ENCODE results near the gene ADARB1. TPM values are rescaled to one million over a fixed set of nuclear protein-coding genes. Genes with fewer than 3 reads are reported as not detected.

ADARB1 gene
- total RNA-seq, 4 donors from 2014 or later = 6.8 to 32.2 (median 17.3) TPM

- WGBS, 2 donors (ENCODE audit: low coverage in 1 of 2) = 73 to 76% methylated on average over 5 to 11 of the region's 11 CpGs
- intact Hi-C loops (cut with DNase I; ENCODE audit: low total_unique reads) = no loop called here
- TF ChIP-seq CTCF (IDR thresholded peaks at IDR 0.05) (no peak), POLR2A (IDR thresholded peaks at IDR 0.05) (no peak), EP300 (IDR thresholded peaks at IDR 0.05; ENCODE audit: low read depth) (no peak), POLR2AphosphoS5 (IDR thresholded peaks at IDR 0.05) (no peak)
- Histone ChIP-seq H3K36me3 (no peaks in the 10 kb centered on the region), H3K4me1 (peaks cover 0 to 16% (median 0%) of the 10 kb centered on the region in 4 donors), H3K27ac (no peak overlapping the region), H3K27me3 (no peaks in the 10 kb centered on the region), H3K9me3 (no peaks in the 10 kb centered on the region), H3K4me3 (no peak overlapping the region)
- no peak for DNase-seq
- in situ Hi-C loops (cut with MboI; ENCODE audit: low pct_ligation_motif_present in 1 of 4, low pct_unique_long_range_greater_than_20kb in 1 of 4, low sequenced_read_pairs in 3 of 4) = loop anchor here in 1 of 4 donors (25.0 kb wide), 1 partner anchor 309 kb away; no protein-coding TSS in a partner anchor
Observed at GRCh38 chr21:45153358-45154318, 79.3 kb downstream of the ADARB1 start.

- no peaks in the 10 kb centered on the region for H3K27me3 ChIP-seq
- no peak overlapping the region for H3K4me3 ChIP-seq
- no peak for DNase-seq
- H3K36me3 ChIP-seq = no peaks in the 10 kb centered on the region
- in situ Hi-C loops (cut with MboI; ENCODE audit: low pct_ligation_motif_present in 1 of 4, low pct_unique_long_range_greater_than_20kb in 1 of 4, low sequenced_read_pairs in 3 of 4) = loop anchor here in 1 of 4 donors (25.0 kb wide), 1 partner anchor 307 kb away; no protein-coding TSS in a partner anchor
- no peaks in the 10 kb centered on the region for H3K9me3 ChIP-seq
- whole genome bisulfite sequencing, 2 donors (ENCODE audit: low coverage in 1 of 2) = 82 to 94% methylated on average over 2 to 9 of the region's 9 CpGs
- TF ChIP-seq POLR2AphosphoS5 (IDR thresholded peaks at IDR 0.05) (no peak), EP300 (IDR thresholded peaks at IDR 0.05; ENCODE audit: low read depth) (no peak), POLR2A (IDR thresholded peaks at IDR 0.05) (no peak), CTCF (IDR thresholded peaks at IDR 0.05) (no peak)
- no peak overlapping the region for H3K27ac ChIP-seq
- intact Hi-C loops (cut with DNase I; ENCODE audit: low total_unique reads) = loop anchor here (5.0 kb wide), 1 partner anchor 287 kb away; no protein-coding TSS in a partner anchor
- H3K4me1 ChIP-seq = peaks cover 0 to 16% (median 0%) of the 10 kb centered on the region in 4 donors
Observed at GRCh38 chr21:45154511-45155508, 80.4 kb downstream of the ADARB1 start.

GRCh38 chr21:45155910-45156309, 81.5 kb downstream of the ADARB1 start:
- in situ Hi-C loops (cut with MboI; ENCODE audit: low pct_ligation_motif_present in 1 of 4, low pct_unique_long_range_greater_than_20kb in 1 of 4, low sequenced_read_pairs in 3 of 4) (loop anchor here in 1 of 4 donors (25.0 kb wide), 1 partner anchor 306 kb away; no protein-coding TSS in a partner anchor), intact Hi-C loops (cut with DNase I; ENCODE audit: low total_unique reads) (loop anchor here (5.0 kb wide), 1 partner anchor 286 kb away; no protein-coding TSS in a partner anchor)
- H3K27ac ChIP-seq = no peak overlapping the region
- no peaks in the 10 kb centered on the region for H3K36me3 ChIP-seq
- H3K9me3 ChIP-seq = no peaks in the 10 kb centered on the region
- H3K4me3 ChIP-seq = no peak overlapping the region
- no peak for DNase-seq
- peaks cover 0 to 16% (median 0%) of the 10 kb centered on the region in 4 donors for H3K4me1 ChIP-seq
- H3K27me3 ChIP-seq = no peaks in the 10 kb centered on the region
- no peak for TF ChIP-seq POLR2AphosphoS5 (IDR thresholded peaks at IDR 0.05)
- TF ChIP-seq POLR2A (IDR thresholded peaks at IDR 0.05) = no peak
- no peak for TF ChIP-seq CTCF (IDR thresholded peaks at IDR 0.05)
- TF ChIP-seq EP300 (IDR thresholded peaks at IDR 0.05; ENCODE audit: low read depth) = no peak

All from transverse colon (tissue), 4 donors.